Fibroblast of lung (primary cell): Measurements from ENCODE around the gene AANAT. TPM values are rescaled to one million over a fixed set of nuclear protein-coding genes. Genes with fewer than 3 reads are reported as not detected.

Experiments used
- DNase-seq, 2 donors: peaks; one replicate each; pipeline versions ENCODE4 v3.0.0 to v3.0.0-alpha.2; 2010; ENCODE audit warnings: low read depth in 2 of 2
- H2AFZ ChIP-seq: 2 replicates; pipeline ENCODE4 v1.5.1; 2012; ENCODE audit warnings: low read length, control low read depth, inconsistent platforms
- H3K27ac ChIP-seq: 2 replicates; pipeline ENCODE4 v1.5.1; 2011; ENCODE audit warnings: low read length, control low read depth; ENCODE audit not compliant: insufficient read depth
- H3K27me3 ChIP-seq: 2 replicates; pipeline ENCODE4 v1.5.1; 2011; ENCODE audit warnings: mild to moderate bottlenecking, low read length; ENCODE audit not compliant: control insufficient read depth, insufficient read depth
- H3K36me3 ChIP-seq: 2 replicates; pipeline ENCODE4 v1.5.1; 2011; ENCODE audit warnings: low read length; ENCODE audit not compliant: control insufficient read depth, insufficient read depth
- H3K4me1 ChIP-seq: 2 replicates; pipeline ENCODE4 v1.5.1; 2011; ENCODE audit warnings: low read length; ENCODE audit not compliant: control insufficient read depth, insufficient read depth; ENCODE audit errors: extremely low read depth
- H3K4me2 ChIP-seq: 2 replicates; pipeline ENCODE4 v1.5.1; 2011; ENCODE audit warnings: low read length, control low read depth; ENCODE audit not compliant: insufficient read depth; ENCODE audit errors: extremely low read depth
- H3K4me3 ChIP-seq, 4 experiments: fragments of 200-600 bp in 1 of 4; sonication (generic) in 1 of 4; replicated peaks in 1 of 4; 2 replicates each; pipeline ENCODE4 v1.5.1; 2011 to 2016; ENCODE audit warnings: low read length in 4 of 4, low read depth in 3 of 4, mild to moderate bottlenecking in 3 of 4, control low read depth in 2 of 4, inconsistent platforms in 1 of 4, mixed read lengths in 1 of 4; ENCODE audit not compliant: insufficient read depth in 1 of 4; ENCODE audit errors: control extremely low read depth in 1 of 4
- H3K79me2 ChIP-seq: 2 replicates; pipeline ENCODE4 v1.5.1; 2012; ENCODE audit warnings: mild to moderate bottlenecking, low read length, inconsistent platforms; ENCODE audit not compliant: control insufficient read depth, insufficient read depth
- H3K9ac ChIP-seq: 2 replicates; pipeline ENCODE4 v1.5.1; 2011; ENCODE audit warnings: mild to moderate bottlenecking, low read length, control low read depth; ENCODE audit not compliant: insufficient read depth
- H3K9me3 ChIP-seq: 2 replicates; pipeline ENCODE4 v1.5.1; 2012; ENCODE audit warnings: low read depth, low read length; ENCODE audit not compliant: control insufficient read depth, insufficient read depth
- H4K20me1 ChIP-seq: 2 replicates; pipeline ENCODE4 v1.5.1; 2011; ENCODE audit warnings: low read length; ENCODE audit not compliant: control insufficient read depth, insufficient read depth; ENCODE audit errors: extremely low read depth
- CTCF ChIP-seq, 2 donors: IDR thresholded peaks in 1 of 2; conservative IDR thresholded peaks in 1 of 2; 1 replicate in 1 of 2; 2 replicates in 1 of 2; pipeline ENCODE4 v1.5.1; 2011 to 2012; ENCODE audit warnings: low read length in 2 of 2, control low read depth in 1 of 2, inconsistent platforms in 1 of 2, low read depth in 1 of 2, mild to moderate bottlenecking in 1 of 2
- EZH2 ChIP-seq: IDR thresholded peaks from 2 replicates; pipeline ENCODE4 v1.5.1; 2012; ENCODE audit warnings: low read length, control low read depth, mild to moderate bottlenecking; ENCODE audit errors: missing control alignments
- polyA plus RNA-seq, 2 donors: library from polyadenylated mRNA; depleted of rRNA in 1 of 2; stranded (reverse) in 1 of 2; unstranded in 1 of 2; fragments of >200 nt; gene quantifications; 2 replicates each; pipeline ENCODE4 v1.2.1, GENCODE V29; 2011 to 2012; ENCODE audit warnings: missing spikeins in 1 of 2
- total RNA-seq: library from RNA; depleted of rRNA; stranded (reverse); fragments of >200 nt; gene quantifications from 2 replicates; pipeline ENCODE4 v1.2.1, GENCODE V29; 2014

Gene AANAT
- total and polyA plus RNA-seq, 2 donors (not counting 1 experiment from before 2014, with no cell fraction given) = not detected

GRCh38 chr17:76473541-76473985 is 6.2 kb downstream of the AANAT start:
- H3K27ac ChIP-seq = no peak overlapping the region
- H4K20me1 ChIP-seq = no peaks in the 10 kb centered on the region
- no peaks in the 10 kb centered on the region for H3K36me3 ChIP-seq
- TF ChIP-seq EZH2 (no peak), CTCF (conservative IDR thresholded peaks at IDR 0.05 in 1 of 2, IDR thresholded peaks at IDR 0.05 in 1 of 2; ENCODE audit: low read depth in 1 of 2, low read length in 2 of 2) (peak in 1 of 2 donors; percentile 25)
- no peak for DNase-seq
- no peaks in the 10 kb centered on the region for H3K79me2 ChIP-seq
- H3K4me3 ChIP-seq = no peak overlapping the region
- H3K27me3 ChIP-seq = no peaks in the 10 kb centered on the region
- H3K9ac ChIP-seq = no peak overlapping the region
- no peak overlapping the region for H3K4me2 ChIP-seq
- H3K9me3 ChIP-seq = no peaks in the 10 kb centered on the region
- H2AFZ ChIP-seq = no peak overlapping the region
- no peaks in the 10 kb centered on the region for H3K4me1 ChIP-seq

- Histone ChIP-seq H3K4me3 (no peak overlapping the region), H3K4me2 (no peak overlapping the region), H3K4me1 (no peaks in the 10 kb centered on the region), H3K27me3 (no peaks in the 10 kb centered on the region), H3K9ac (no peak overlapping the region), H3K79me2 (no peaks in the 10 kb centered on the region), H2AFZ (no peak overlapping the region), H3K27ac (no peak overlapping the region), H3K36me3 (no peaks in the 10 kb centered on the region), H3K9me3 (no peaks in the 10 kb centered on the region), H4K20me1 (no peaks in the 10 kb centered on the region)
- no peak for DNase-seq
- TF ChIP-seq CTCF (conservative IDR thresholded peaks at IDR 0.05 in 1 of 2, IDR thresholded peaks at IDR 0.05 in 1 of 2; ENCODE audit: low read depth in 1 of 2, low read length in 2 of 2) (no peak), EZH2 (no peak)
Measured at GRCh38 chr17:76474238-76474637, 6.8 kb downstream of the AANAT start.

- Histone ChIP-seq H3K27ac (no peak overlapping the region), H3K9me3 (no peaks in the 10 kb centered on the region), H3K4me3 (no peak overlapping the region), H3K9ac (no peak overlapping the region), H3K4me1 (no peaks in the 10 kb centered on the region), H2AFZ (no peak overlapping the region), H3K27me3 (no peaks in the 10 kb centered on the region), H4K20me1 (no peaks in the 10 kb centered on the region), H3K36me3 (no peaks in the 10 kb centered on the region), H3K4me2 (no peak overlapping the region), H3K79me2 (no peaks in the 10 kb centered on the region)
- TF ChIP-seq CTCF (conservative IDR thresholded peaks at IDR 0.05 in 1 of 2, IDR thresholded peaks at IDR 0.05 in 1 of 2; ENCODE audit: low read depth in 1 of 2, low read length in 2 of 2) = no peak
- TF ChIP-seq EZH2 = no peak
- no peak for DNase-seq
Measured at GRCh38 chr17:76474894-76475293, 7.5 kb downstream of the AANAT start.
